ENCODE measurements around the gene MATCAP1. TPM values are rescaled to one million over a fixed set of nuclear protein-coding genes. Genes with fewer than 3 reads are reported as not detected.

Gene MATCAP1
- total RNA-seq, 1 experiment from 2014 or later = 22.2 TPM

DNA sequence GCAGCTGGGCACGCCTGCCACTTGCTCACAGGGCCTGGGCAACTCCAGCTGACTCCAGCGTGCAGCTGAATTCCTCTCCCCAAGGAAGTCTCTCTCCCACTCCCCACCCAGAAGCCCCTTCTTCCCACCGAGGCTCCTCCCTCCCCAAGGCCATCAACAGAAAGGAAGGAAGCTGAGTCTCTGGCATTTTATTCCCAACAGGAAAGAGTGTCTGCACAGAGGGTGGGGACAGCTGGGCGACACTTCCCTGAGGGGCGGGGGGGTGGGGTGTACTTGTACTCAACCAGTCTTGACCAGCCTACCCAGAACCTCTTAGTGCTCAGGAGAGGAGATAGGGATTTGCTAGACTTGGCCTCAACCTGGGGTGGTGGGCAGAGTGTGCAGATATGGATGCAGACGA, 6.3 kb upstream of the MATCAP1 start, which contains the start of gene EXOC3L1:
EXOC3L1 (minus strand) TSS at position 96 of the 400 bp plus-strand sequence. CDS start 460 bp downstream, outside the sequence.
- no peaks in the 10 kb centered on the region for H3K9me3 Mint-ChIP-seq (ENCODE audit: unreplicated experiment)

DNA sequence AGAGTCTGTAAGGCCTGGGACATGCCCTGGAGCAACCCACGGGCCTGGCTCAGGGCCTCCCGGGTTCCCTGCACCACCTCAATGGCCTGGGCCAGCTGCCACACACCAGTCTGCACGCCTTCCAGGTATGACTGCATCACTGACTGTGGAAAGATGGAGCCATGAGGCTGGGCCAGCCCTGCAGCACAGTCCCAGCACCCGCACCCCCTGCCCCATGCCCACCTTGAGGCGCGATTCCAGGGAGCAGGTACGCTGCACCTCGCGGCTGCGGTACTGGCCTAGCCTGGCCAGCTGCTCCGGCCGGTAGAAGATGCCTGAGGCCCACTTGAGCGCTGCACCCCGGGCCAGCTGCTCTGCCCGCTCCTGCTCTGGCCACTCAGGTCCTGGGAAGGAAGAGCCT, 5.0 kb upstream of the MATCAP1 start:
- Mint-ChIP-seq H3K27me3 (ENCODE audit: insufficient read depth, unreplicated experiment) (peaks cover 3% of the 10 kb centered on the region), H3K4me3 (ENCODE audit: unreplicated experiment) (no peak overlapping the region), H3K27ac (ENCODE audit: unreplicated experiment) (no peak overlapping the region), H3K9me3 (ENCODE audit: unreplicated experiment) (no peaks in the 10 kb centered on the region), H3K36me3 (ENCODE audit: insufficient read depth, unreplicated experiment) (peaks cover 28% of the 10 kb centered on the region), H3K4me1 (ENCODE audit: low read depth, unreplicated experiment) (peaks cover 16% of the 10 kb centered on the region)
- ChIA-PET CTCF (no interaction called here), POLR2A (no interaction called here)
- intact Hi-C loops (cut with micrococcal nuclease; ENCODE audit: unreplicated experiment) = no loop called here
- Histone ChIP-seq H3K27me3 (replicated peaks; ENCODE audit: control insufficient read depth, insufficient read depth, low read length) (no peaks in the 10 kb centered on the region), H3K4me3 (ENCODE audit: low read depth, low read length) (no peak overlapping the region), H3K9me3 (no peaks in the 10 kb centered on the region), H3K36me3 (ENCODE audit: control insufficient read depth, insufficient read depth, low read length) (no peaks in the 10 kb centered on the region), H3K4me1 (peaks cover 38% of the 10 kb centered on the region)
- no peak for DNase-seq
- no TSS peak for BruUV-seq (replicated peaks)
- TF ChIP-seq, protein P1, sequence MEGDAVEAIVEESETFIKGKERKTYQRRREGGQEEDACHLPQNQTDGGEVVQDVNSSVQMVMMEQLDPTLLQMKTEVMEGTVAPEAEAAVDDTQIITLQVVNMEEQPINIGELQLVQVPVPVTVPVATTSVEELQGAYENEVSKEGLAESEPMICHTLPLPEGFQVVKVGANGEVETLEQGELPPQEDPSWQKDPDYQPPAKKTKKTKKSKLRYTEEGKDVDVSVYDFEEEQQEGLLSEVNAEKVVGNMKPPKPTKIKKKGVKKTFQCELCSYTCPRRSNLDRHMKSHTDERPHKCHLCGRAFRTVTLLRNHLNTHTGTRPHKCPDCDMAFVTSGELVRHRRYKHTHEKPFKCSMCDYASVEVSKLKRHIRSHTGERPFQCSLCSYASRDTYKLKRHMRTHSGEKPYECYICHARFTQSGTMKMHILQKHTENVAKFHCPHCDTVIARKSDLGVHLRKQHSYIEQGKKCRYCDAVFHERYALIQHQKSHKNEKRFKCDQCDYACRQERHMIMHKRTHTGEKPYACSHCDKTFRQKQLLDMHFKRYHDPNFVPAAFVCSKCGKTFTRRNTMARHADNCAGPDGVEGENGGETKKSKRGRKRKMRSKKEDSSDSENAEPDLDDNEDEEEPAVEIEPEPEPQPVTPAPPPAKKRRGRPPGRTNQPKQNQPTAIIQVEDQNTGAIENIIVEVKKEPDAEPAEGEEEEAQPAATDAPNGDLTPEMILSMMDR (IDR thresholded peaks at IDR 0.05; ENCODE audit: insufficient read depth in 1 of 2, low read depth in 1 of 2, low read length in 1 of 2, severe bottlenecking in 1 of 2, unreplicated experiment in 1 of 2) = no peak

More for the DNA sequence above, 6.3 kb upstream of the MATCAP1 start, which contains the start of gene EXOC3L1:
- Mint-ChIP-seq H3K4me1 (ENCODE audit: low read depth, unreplicated experiment) (peaks cover 14% of the 10 kb centered on the region), H3K4me3 (ENCODE audit: unreplicated experiment) (no peak within 1 kb of the TSS), H3K27ac (ENCODE audit: unreplicated experiment) (no peak within 1 kb of the TSS), H3K27me3 (ENCODE audit: insufficient read depth, unreplicated experiment) (peaks cover 3% of the 10 kb centered on the region), H3K36me3 (ENCODE audit: insufficient read depth, unreplicated experiment) (peaks cover 33% of the 10 kb centered on the region)
- CTCF ChIA-PET = no interaction called here
- no TSS peak for BruUV-seq (replicated peaks)
- peaks cover 33% of the 10 kb centered on the region for H3K4me1 ChIP-seq
- DNase-seq = no peak
- POLR2A ChIA-PET = no interaction called here
- H3K4me3 ChIP-seq (ENCODE audit: low read depth, low read length) = no peak within 1 kb of the TSS
- no peaks in the 10 kb centered on the region for H3K27me3 ChIP-seq (replicated peaks; ENCODE audit: control insufficient read depth, insufficient read depth, low read length)
- peaks cover 9% of the 10 kb centered on the region for H3K36me3 ChIP-seq (ENCODE audit: control insufficient read depth, insufficient read depth, low read length)
- intact Hi-C loops (cut with micrococcal nuclease; ENCODE audit: unreplicated experiment) = no loop called here
- no peaks in the 10 kb centered on the region for H3K9me3 ChIP-seq
- TF ChIP-seq, protein P1 (IDR thresholded peaks at IDR 0.05; ENCODE audit: insufficient read depth in 1 of 2, low read depth in 1 of 2, low read length in 1 of 2, severe bottlenecking in 1 of 2, unreplicated experiment in 1 of 2) = no peak

DNA sequence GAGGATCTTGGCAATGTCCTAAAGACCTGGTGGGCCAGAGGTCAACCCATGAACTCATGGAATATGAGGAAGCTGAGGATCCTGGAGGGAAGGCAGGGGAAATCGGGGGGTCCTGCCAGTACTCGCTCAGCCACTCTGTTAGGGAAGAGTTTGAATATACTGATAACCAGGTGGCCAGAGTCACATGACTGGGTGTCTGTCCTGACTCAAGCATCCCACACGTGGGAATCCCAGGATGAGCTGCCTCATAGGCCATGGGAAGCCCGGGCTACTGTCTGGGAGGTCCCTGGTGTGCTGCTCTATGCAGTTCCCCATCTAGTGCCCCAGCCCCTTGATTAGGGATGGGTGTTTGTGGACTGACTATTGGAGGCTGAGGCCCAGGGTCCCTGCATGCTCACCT, 4.6 kb upstream of the MATCAP1 start:
- H3K36me3 Mint-ChIP-seq (ENCODE audit: insufficient read depth, unreplicated experiment) = peaks cover 28% of the 10 kb centered on the region
- Histone ChIP-seq H3K9me3 (no peaks in the 10 kb centered on the region), H3K4me1 (peaks cover 38% of the 10 kb centered on the region), H3K4me3 (ENCODE audit: low read depth, low read length) (no peak overlapping the region), H3K27me3 (replicated peaks; ENCODE audit: control insufficient read depth, insufficient read depth, low read length) (no peaks in the 10 kb centered on the region), H3K36me3 (ENCODE audit: control insufficient read depth, insufficient read depth, low read length) (no peaks in the 10 kb centered on the region)
- DNase-seq = no peak
- peaks cover 16% of the 10 kb centered on the region for H3K4me1 Mint-ChIP-seq (ENCODE audit: low read depth, unreplicated experiment)
- ChIA-PET POLR2A (no interaction called here), CTCF (no interaction called here)
- TF ChIP-seq, protein P1 (IDR thresholded peaks at IDR 0.05; ENCODE audit: insufficient read depth in 1 of 2, low read depth in 1 of 2, low read length in 1 of 2, severe bottlenecking in 1 of 2, unreplicated experiment in 1 of 2) = no peak
- no peak overlapping the region for H3K27ac Mint-ChIP-seq (ENCODE audit: unreplicated experiment)
- no TSS peak for BruUV-seq (replicated peaks)
- intact Hi-C loops (cut with micrococcal nuclease; ENCODE audit: unreplicated experiment) = no loop called here
- H3K27me3 Mint-ChIP-seq (ENCODE audit: insufficient read depth, unreplicated experiment) = peaks cover 3% of the 10 kb centered on the region
- H3K4me3 Mint-ChIP-seq (ENCODE audit: unreplicated experiment) = no peak overlapping the region
- H3K9me3 Mint-ChIP-seq (ENCODE audit: unreplicated experiment) = no peaks in the 10 kb centered on the region

All from Caco-2 (cell line).